Keratinocyte (primary cell): ENCODE measurements around the gene STK32B. TPM values are rescaled to one million over a fixed set of nuclear protein-coding genes. Genes with fewer than 3 reads are reported as not detected.

Experiments
- DNase-seq: peaks from one replicate; pipeline ENCODE4 v3.0.0-alpha.2; 2011; ENCODE audit warnings: low read depth, missing footprints, low spot score
- FAIRE-seq: peaks from 2 replicates; lab custom pipeline; 2011; peaks lifted over from hg19 to GRCh38; lab: Jason Lieb, UNC
- H2AFZ ChIP-seq: 2 replicates; pipeline ENCODE4 v1.6.0; 2012; ENCODE audit warnings: low read length, control low read depth, inconsistent platforms; ENCODE audit not compliant: control insufficient read depth
- H3K27ac ChIP-seq: 2 replicates; pipeline ENCODE4 v1.5.1; 2011; ENCODE audit warnings: low read length; ENCODE audit not compliant: control insufficient read depth, insufficient read depth
- H3K27me3 ChIP-seq: 3 replicates; pipeline ENCODE4 v1.6.0; 2011; ENCODE audit warnings: low read length; ENCODE audit not compliant: control insufficient read depth, insufficient read depth; ENCODE audit errors: extremely low read depth
- H3K36me3 ChIP-seq, 2 experiments: 2 replicates in 1 of 2; 3 replicates in 1 of 2; pipeline ENCODE4 v1.5.1; 2011; ENCODE audit warnings: low read length in 2 of 2, mild to moderate bottlenecking in 1 of 2; ENCODE audit not compliant: control insufficient read depth in 2 of 2, insufficient read depth in 2 of 2; ENCODE audit errors: extremely low read depth in 1 of 2
- H3K4me1 ChIP-seq: 3 replicates; pipeline ENCODE4 v1.5.1; 2011; ENCODE audit warnings: low read length; ENCODE audit not compliant: control insufficient read depth, insufficient read depth; ENCODE audit errors: extremely low read depth
- H3K4me2 ChIP-seq: 3 replicates; pipeline ENCODE4 v1.6.0; 2011; ENCODE audit warnings: low read depth, low read length; ENCODE audit not compliant: control insufficient read depth, insufficient read depth; ENCODE audit errors: extremely low read depth
- H3K4me3 ChIP-seq, 3 experiments: fragments of 200-600 bp in 1 of 3; sonication (generic) in 1 of 3; 2 replicates in 2 of 3; 3 replicates in 1 of 3; pipeline ENCODE4 v1.5.1; 2011 to 2016; ENCODE audit warnings: low read length in 3 of 3, mild to moderate bottlenecking in 3 of 3, control low read depth in 2 of 3, inconsistent platforms in 1 of 3, low read depth in 1 of 3, mixed read lengths in 1 of 3, mixed run types in 1 of 3, moderate library complexity in 1 of 3; ENCODE audit not compliant: control insufficient read depth in 2 of 3, insufficient read depth in 2 of 3; ENCODE audit errors: extremely low read depth in 1 of 3
- H3K79me2 ChIP-seq: 2 replicates; pipeline ENCODE4 v1.6.0; 2012; ENCODE audit warnings: low read length; ENCODE audit not compliant: control insufficient read depth, insufficient read depth
- H3K9ac ChIP-seq: 3 replicates; pipeline ENCODE4 v1.6.0; 2011; ENCODE audit warnings: low read length; ENCODE audit not compliant: control insufficient read depth, insufficient read depth; ENCODE audit errors: extremely low read depth
- H3K9me1 ChIP-seq: 3 replicates; pipeline ENCODE4 v1.6.0; 2011; ENCODE audit warnings: low read length; ENCODE audit not compliant: control insufficient read depth, insufficient read depth; ENCODE audit errors: extremely low read depth
- H3K9me3 ChIP-seq: 2 replicates; pipeline ENCODE4 v1.5.1; 2012; ENCODE audit warnings: low read depth, low read length; ENCODE audit not compliant: control insufficient read depth
- H4K20me1 ChIP-seq: 3 replicates; pipeline ENCODE4 v1.6.0; 2011; ENCODE audit warnings: low read length; ENCODE audit not compliant: control insufficient read depth, insufficient read depth; ENCODE audit errors: extremely low read depth
- CTCF ChIP-seq, 3 experiments: IDR thresholded peaks in 1 of 3; conservative IDR thresholded peaks in 1 of 3; optimal IDR thresholded peaks in 1 of 3; 2 replicates in 2 of 3; 3 replicates in 1 of 3; pipeline versions ENCODE3 to v1.5.1; 2011; ENCODE audit warnings: low read length in 3 of 3, mild to moderate bottlenecking in 3 of 3, moderate library complexity in 2 of 3, control low read depth in 1 of 3, inconsistent platforms in 1 of 3; ENCODE audit not compliant: insufficient read depth in 2 of 3; ENCODE audit errors: extremely low read depth in 1 of 3
- EZH2 ChIP-seq: IDR thresholded peaks from one replicate; pipeline ENCODE4 v1.6.1; 2012; ENCODE audit warnings: inconsistent platforms, mild to moderate bottlenecking, low read length, moderate library complexity
- dilution Hi-C: fragments of 300-500 bp; cut with MboI; formaldehyde crosslinking; loops from one replicate; pipeline ENCODE4 v1.7.0; 2020; ENCODE audit warnings: low sequenced_read_pairs; ENCODE audit not compliant: extremely low pct_ligation_motif_present
- polyA plus RNA-seq, 5 experiments: library from polyadenylated mRNA; depleted of rRNA in 3 of 5; stranded (reverse) in 3 of 5; stranded (forward) in 1 of 5; unstranded in 1 of 5; fragments of >200 nt; gene quantifications; 1 replicate in 1 of 5; 2 replicates in 3 of 5; 3 replicates in 1 of 5; pipeline versions ENCODE4 v1.2.1 to v1.2.3, GENCODE V29; 2011 to 2012; ENCODE audit warnings: missing spikeins in 2 of 5, low read depth in 1 of 5, low replicate concordance in 1 of 5

Gene STK32B
- polyA plus RNA-seq, 1 donor (not counting 4 experiments of a cell fraction or from before 2014, with no cell fraction given), result 3.4 TPM

DNA sequence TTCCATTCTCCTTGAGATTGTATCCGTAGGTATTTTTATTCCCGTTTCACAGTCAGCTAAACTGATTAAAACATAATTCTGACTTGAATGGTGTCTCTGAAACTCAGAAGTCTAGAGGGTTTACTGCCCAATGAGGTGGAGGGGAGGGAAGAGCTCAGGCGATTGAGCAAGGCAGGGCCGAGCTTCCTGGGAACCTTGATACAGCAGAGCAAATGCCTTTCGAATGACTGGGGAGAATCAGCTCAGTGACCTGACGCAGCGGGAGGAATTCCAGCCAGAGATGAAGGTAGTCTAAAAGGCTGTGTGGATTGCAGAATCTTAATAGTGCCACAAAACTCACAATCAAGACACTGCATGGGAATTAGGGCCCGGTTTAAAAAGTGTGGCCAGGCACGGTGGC lies 423.5 kb downstream of the STK32B start:
- H3K9me3 ChIP-seq, result no peaks in the 10 kb centered on the region
- H3K27ac ChIP-seq, result no peak overlapping the region
- H3K36me3 ChIP-seq, result no peaks in the 10 kb centered on the region
- no peak overlapping the region for H3K9ac ChIP-seq
- no peaks in the 10 kb centered on the region for H3K79me2 ChIP-seq
- H3K4me2 ChIP-seq, result no peak overlapping the region
- FAIRE-seq (no peak), DNase-seq (no peak)
- dilution Hi-C loops, result no loop called here
- H4K20me1 ChIP-seq, result no peaks in the 10 kb centered on the region
- no peaks in the 10 kb centered on the region for H3K27me3 ChIP-seq
- TF ChIP-seq CTCF (optimal IDR thresholded peaks at IDR 0.05 in 1 of 3, IDR thresholded peaks at IDR 0.05 in 1 of 3, conservative IDR thresholded peaks at IDR 0.05 in 1 of 3; ENCODE audit: extremely low read depth in 1 of 3, insufficient read depth in 2 of 3, low read length in 3 of 3) (no peak), EZH2 (no peak)
- no peak overlapping the region for H2AFZ ChIP-seq
- no peaks in the 10 kb centered on the region for H3K9me1 ChIP-seq
- H3K4me3 ChIP-seq, result no peak overlapping the region
- H3K4me1 ChIP-seq, result no peaks in the 10 kb centered on the region

- TF ChIP-seq CTCF (optimal IDR thresholded peaks at IDR 0.05 in 1 of 3, IDR thresholded peaks at IDR 0.05 in 1 of 3, conservative IDR thresholded peaks at IDR 0.05 in 1 of 3; ENCODE audit: extremely low read depth in 1 of 3, insufficient read depth in 2 of 3, low read length in 3 of 3), result no peak
- no peak for TF ChIP-seq EZH2
- no peak overlapping the region for H3K4me2 ChIP-seq
- no peaks in the 10 kb centered on the region for H3K9me3 ChIP-seq
- H3K4me3 ChIP-seq, result no peak overlapping the region
- H3K36me3 ChIP-seq, result no peaks in the 10 kb centered on the region
- no peaks in the 10 kb centered on the region for H3K27me3 ChIP-seq
- H3K79me2 ChIP-seq, result no peaks in the 10 kb centered on the region
- no peaks in the 10 kb centered on the region for H3K9me1 ChIP-seq
- DNase-seq (no peak), FAIRE-seq (no peak)
- no peak overlapping the region for H2AFZ ChIP-seq
- no peak overlapping the region for H3K27ac ChIP-seq
- dilution Hi-C loops, result no loop called here
- no peaks in the 10 kb centered on the region for H3K4me1 ChIP-seq
- H3K9ac ChIP-seq, result no peak overlapping the region
- no peaks in the 10 kb centered on the region for H4K20me1 ChIP-seq
Observed at GRCh38 chr4:5477613-5478012, 426.3 kb downstream of the STK32B start.
